NCI-H526 treated with DMSO at 0.1 percent for 48 hours (cell line): Measurements from ENCODE around the gene RELN.

Source experiments
- DNase-seq: peaks from one replicate; lab custom pipeline; 2025; lab: John Stamatoyannopoulos, UW

Gene RELN

DNA sequence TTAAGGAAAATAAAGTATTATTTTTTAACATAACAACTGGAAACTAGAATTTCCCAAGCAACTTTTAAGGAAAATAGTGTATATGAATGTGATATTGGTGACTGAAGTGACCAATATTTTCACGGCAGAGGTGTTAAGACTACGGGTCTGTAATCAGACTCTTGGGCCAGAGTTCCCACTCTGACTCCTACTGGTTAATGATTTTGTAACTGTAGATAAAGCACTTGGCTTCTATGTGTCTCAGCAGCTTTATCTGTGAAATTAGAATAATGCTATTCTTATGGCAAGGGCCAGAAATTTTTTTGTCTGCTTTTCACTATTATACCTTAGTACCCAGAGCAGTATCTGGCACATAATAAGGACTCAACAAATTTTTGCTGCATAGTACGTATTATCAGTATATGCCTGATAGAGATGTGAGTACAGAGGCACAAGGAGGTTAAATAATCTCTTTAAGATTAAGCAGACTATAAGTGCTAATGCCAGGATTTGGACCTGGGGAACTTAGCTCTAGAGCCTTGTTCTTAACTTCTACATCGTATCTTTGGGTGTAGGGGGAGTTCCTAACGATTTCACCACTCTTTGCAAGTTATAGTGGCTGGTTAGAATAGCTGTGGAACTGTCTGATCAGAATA lies 357.3 kb downstream of the RELN start:
- no peak for DNase-seq

- DNase-seq = no peak
Measured at GRCh38 chr7:103630318-103630717, 359.1 kb downstream of the RELN start.

DNA sequence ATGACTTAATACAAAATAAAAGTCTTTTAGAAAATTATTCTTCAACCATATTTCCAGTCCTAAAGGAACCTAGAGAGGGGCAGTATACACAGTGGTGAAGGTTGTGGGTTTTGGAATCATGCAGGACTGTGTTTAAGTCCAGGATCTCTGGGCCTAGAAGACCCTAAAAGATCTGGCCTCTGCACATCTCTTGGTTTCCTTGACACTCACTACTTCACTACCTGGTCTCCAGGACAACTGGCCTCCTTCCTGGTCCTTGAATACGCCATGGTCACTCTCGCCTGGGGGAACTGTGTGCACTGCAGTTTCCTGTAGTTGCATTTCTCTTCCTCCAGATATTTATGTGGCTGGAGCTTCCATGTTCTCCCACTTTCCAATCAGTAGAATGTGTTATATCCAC lies 360.7 kb downstream of the RELN start:
- no peak for DNase-seq

GRCh38 chr7:103626776-103627175 lies 362.7 kb downstream of the RELN start:
- DNase-seq = no peak

GRCh38 chr7:103622274-103622673 lies 367.2 kb downstream of the RELN start:
- no peak for DNase-seq

- DNase-seq = no peak
Measured at GRCh38 chr7:103613655-103614642, 375.5 kb downstream of the RELN start.

- no peak for DNase-seq
Measured at GRCh38 chr7:103609778-103610177, 379.7 kb downstream of the RELN start.

- no peak for DNase-seq
Measured at GRCh38 chr7:103605640-103606039, 383.8 kb downstream of the RELN start.

GRCh38 chr7:103598326-103598905 lies 391.0 kb downstream of the RELN start:
- DNase-seq = no peak

- no peak for DNase-seq
Measured at GRCh38 chr7:103597606-103598005, 391.9 kb downstream of the RELN start.

DNA sequence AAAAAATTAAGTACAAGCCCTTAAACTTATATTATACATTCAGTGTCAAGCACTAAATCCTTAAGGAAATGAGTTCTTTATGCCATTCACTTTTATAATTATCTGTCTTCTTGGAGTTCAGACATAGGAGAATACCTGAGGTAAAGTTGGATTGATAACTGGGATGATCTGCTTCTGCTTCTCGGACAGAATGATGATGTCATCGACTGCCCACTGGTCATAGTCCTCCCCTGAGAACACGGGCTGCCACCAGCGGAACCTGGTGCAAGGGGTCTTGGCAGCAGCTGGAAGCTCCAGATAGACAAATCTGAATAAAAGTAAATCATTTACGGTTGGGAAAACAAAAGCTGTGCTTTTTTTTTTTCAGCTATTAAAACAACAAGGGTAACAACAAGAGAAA lies 395.3 kb downstream of the RELN start:
- no peak for DNase-seq

DNA sequence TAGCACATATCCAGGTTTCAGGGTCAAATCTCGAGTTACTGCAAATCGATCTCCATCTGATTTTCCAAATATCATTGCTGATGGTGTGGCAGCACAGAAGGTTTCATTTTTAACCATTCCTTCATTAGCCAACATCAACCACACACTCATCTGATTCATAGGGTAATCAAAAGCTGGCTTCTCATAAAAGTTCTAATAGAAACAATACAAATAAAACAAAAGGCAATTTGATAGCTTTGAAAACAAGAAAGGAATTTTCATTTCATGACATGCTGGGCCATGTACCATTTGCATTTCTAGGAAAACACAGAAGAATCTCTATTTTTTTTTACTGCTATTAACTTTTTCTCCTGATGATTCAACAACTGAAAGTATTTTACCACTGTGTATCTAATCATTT lies 395.8 kb downstream of the RELN start:
- DNase-seq = no peak

- DNase-seq = no peak
Measured at GRCh38 chr7:103592844-103593243, 396.6 kb downstream of the RELN start.

- DNase-seq = no peak
Measured at GRCh38 chr7:103592187-103592586, 397.3 kb downstream of the RELN start.

DNA sequence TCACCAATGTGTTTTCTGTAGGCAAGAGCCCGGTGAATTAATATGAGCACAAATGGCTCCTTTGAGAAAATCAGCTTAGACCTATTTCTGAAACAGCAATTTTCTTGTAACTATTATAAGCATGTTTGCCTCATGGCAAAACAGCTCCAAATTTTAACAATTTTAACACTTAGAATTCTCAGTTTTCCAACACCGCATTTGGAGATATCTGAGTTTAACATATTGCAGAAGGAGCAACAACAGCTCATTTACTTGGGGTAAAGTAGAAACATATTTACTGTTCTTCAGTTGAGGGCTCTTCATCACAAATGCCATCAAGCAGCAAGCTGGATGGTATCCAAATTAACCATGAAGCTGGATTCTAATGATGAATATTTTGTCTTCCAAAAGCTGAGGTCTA lies 409.4 kb downstream of the RELN start:
- DNase-seq = no peak

- DNase-seq = no peak
Measured at GRCh38 chr7:103577059-103577458, 412.4 kb downstream of the RELN start.

- no peak for DNase-seq
Measured at GRCh38 chr7:103576641-103577040, 412.8 kb downstream of the RELN start.

DNA sequence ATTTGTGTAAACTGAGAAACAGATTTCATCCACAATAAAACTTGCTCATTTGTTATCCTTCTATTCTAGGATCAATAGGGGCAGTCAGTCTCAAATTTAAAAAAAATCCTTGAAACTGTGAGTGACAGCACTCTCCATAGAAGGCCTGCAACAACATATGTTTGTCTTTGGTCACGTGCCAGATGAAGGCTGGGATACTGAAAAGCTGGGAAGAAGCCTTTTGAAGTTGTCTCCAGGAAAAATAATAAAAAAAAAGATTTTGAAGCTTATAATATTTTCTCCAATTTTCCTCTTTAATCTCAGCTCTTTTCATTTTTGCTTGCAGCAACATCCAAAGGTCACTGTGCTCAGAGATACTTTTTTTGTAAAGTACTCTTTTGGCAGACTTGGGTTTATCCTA lies 414.9 kb downstream of the RELN start:
- no peak for DNase-seq

DNA sequence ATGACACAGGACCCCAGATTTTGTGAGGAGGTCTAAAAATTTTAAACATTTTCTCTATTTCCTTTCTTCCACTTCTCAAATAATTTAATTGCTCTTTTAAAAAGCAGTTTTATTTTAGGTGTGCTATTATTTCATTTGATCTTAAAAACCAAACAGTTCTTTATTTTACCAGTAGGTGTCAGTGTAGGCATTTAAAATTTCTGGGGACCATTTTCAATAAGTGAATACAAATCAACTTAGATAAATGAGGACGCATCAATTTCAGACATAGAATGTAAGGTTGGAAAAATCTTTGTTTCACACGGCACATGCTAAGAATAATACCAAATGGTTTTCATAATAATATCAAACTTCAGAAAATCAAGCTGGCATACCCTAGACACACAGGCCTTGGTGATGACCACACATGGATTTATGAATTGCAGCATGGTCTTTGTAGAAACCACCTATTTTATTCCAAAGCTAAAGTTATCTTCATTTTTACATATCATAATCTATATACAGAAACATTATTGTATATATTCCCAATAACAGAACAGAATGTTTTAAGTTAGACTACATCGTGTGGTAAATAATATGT lies 415.9 kb downstream of the RELN start:
- peak; percentile 80 for DNase-seq

GRCh38 chr7:103571586-103571985 lies 417.9 kb downstream of the RELN start:
- DNase-seq = no peak

DNA sequence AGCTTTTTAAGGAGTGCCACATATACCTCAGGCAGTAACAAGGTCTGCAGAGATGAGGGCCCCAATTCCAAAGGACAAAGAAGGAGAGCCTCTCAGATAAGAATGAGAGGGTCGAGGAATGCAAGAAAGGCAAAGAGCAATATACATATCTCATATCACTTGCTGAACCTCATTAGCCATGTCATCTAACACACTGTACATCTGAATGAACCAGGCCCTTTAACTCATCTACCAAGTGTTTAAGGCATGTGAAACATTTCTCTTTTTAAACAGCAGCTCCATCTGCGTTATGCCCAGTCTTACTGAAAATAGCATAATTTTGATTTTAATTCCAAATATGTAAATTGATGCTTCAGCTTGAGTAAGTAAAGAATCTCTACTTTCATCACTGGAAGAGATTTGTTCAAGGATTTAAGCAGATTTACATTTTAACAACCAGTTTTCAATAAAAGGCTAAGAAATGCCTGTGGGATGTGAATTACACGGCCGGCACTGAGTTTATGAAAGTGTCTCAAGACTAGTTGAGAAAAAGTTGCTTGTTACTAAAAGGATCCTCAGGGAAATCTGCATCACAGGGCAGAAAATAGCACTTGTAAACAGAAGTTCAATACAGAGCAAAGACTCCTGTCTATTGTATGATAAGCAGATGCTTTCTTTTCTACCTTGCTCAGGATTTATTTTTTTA lies 419.7 kb downstream of the RELN start:
- DNase-seq = no peak

- DNase-seq = no peak
Measured at GRCh38 chr7:103564416-103564815, 425.0 kb downstream of the RELN start.
